K562 (cell line): ENCODE measurements around the gene ZNF804A. TPM values are rescaled to one million over a fixed set of nuclear protein-coding genes. Genes with fewer than 3 reads are reported as not detected.

ENCODE experiments used
- ATAC-seq: fragments of 200-7000 bp; cut with Tn5 transposase; 3 replicates; pipeline ENCODE4 v1.9.1; 2020; ENCODE audit warnings: moderate library complexity
- BruUV-seq: library from RNA; stranded (reverse); fragments of 400-500 nt; replicated peaks from 2 replicates; lab custom pipeline; 2021; lab: Mats Ljungman, UMichigan
- CTCF ChIA-PET: fragments of 300-600 bp; formaldehyde crosslinking; extraction: SDS; loops from one replicate; lab custom pipeline; 2021; ENCODE audit warnings: low intra/inter-chr PET ratio; lab: Yijun Ruan, JAX
- POLR2A ChIA-PET: fragments of 300-600, 350-650 bp; sonication (Branson Sonifier 250); formaldehyde crosslinking; extraction: SDS; loops from one replicate; lab custom pipeline; 2021; ENCODE audit warnings: antibody characterized with exemption, inconsistent platforms; lab: Yijun Ruan, JAX
- DNase-seq, 4 experiments: peaks; one replicate each; pipeline versions ENCODE4 v3.0.0 to v3.0.0-alpha.2; 2011 to 2018; ENCODE audit warnings: low spot score in 3 of 4, mixed read lengths in 3 of 4; ENCODE audit errors: extremely low read depth in 1 of 4
- FAIRE-seq: peaks from 2 replicates; lab custom pipeline; 2011; peaks lifted over from hg19 to GRCh38; lab: Jason Lieb, UNC
- H2AFZ ChIP-seq: 2 replicates; pipeline ENCODE4 v1.6.0; 2011; ENCODE audit warnings: low read depth, low read length, control low read depth, inconsistent platforms
- H3K27ac ChIP-seq: fragments of 200-600 bp; 3 replicates; pipeline ENCODE4 v1.8.0; 2011; ENCODE audit warnings: low read depth, mild to moderate bottlenecking, control low read depth, inconsistent platforms, low read length, moderate library complexity, mixed read lengths; ENCODE audit errors: extremely low read depth
- H3K27me3 ChIP-seq, 2 experiments: fragments of 300-600 bp in 1 of 2; 2 replicates in 1 of 2; 3 replicates in 1 of 2; pipeline versions ENCODE4 v1.6.0 to v1.8.0; 2011; ENCODE audit warnings: inconsistent platforms in 2 of 2, low read length in 2 of 2, mild to moderate bottlenecking in 1 of 2, mixed read lengths in 1 of 2, moderate library complexity in 1 of 2; ENCODE audit not compliant: control insufficient read depth in 2 of 2, insufficient read depth in 2 of 2
- H3K36me3 ChIP-seq: fragments of 300-600 bp; 3 replicates; pipeline ENCODE4 v1.8.0; 2011; ENCODE audit warnings: mild to moderate bottlenecking, low read length, inconsistent platforms; ENCODE audit not compliant: control insufficient read depth, insufficient read depth
- H3K4me1 ChIP-seq, 2 experiments: fragments of 200-600 bp in 1 of 2; replicated peaks in 1 of 2; 2 replicates in 1 of 2; 3 replicates in 1 of 2; pipeline versions ENCODE4 v1.5.1 to v1.8.0; 2011; ENCODE audit warnings: inconsistent platforms in 2 of 2, low read length in 2 of 2, mild to moderate bottlenecking in 1 of 2, mixed read lengths in 1 of 2, moderate library complexity in 1 of 2; ENCODE audit not compliant: control insufficient read depth in 2 of 2, insufficient read depth in 2 of 2
- H3K4me2 ChIP-seq: 2 replicates; pipeline ENCODE4 v1.6.1; 2011; ENCODE audit warnings: low read length, control low read depth, inconsistent platforms, mixed read lengths; ENCODE audit not compliant: insufficient read depth
- H3K4me3 ChIP-seq: fragments of 200-600 bp; sonication (generic), shearing (Covaris generic); 2 replicates; pipeline ENCODE4 v1.5.1; 2016; ENCODE audit warnings: control low read depth, inconsistent platforms
- H3K79me2 ChIP-seq: fragments of 200-600 bp; 3 replicates; pipeline ENCODE4 v1.8.0; 2011; ENCODE audit warnings: low read length, inconsistent platforms; ENCODE audit not compliant: control insufficient read depth, insufficient read depth
- H3K9ac ChIP-seq, 2 experiments: 2 replicates each; pipeline versions ENCODE4 v1.6.0 to v1.6.1; 2011; ENCODE audit warnings: low read depth in 2 of 2, low read length in 2 of 2, control low read depth in 1 of 2, inconsistent platforms in 1 of 2, mild to moderate bottlenecking in 1 of 2, mixed read lengths in 1 of 2; ENCODE audit not compliant: insufficient read depth in 1 of 2
- H3K9me1 ChIP-seq: one replicate; pipeline ENCODE4 v1.6.0; 2011; ENCODE audit warnings: inconsistent platforms, mild to moderate bottlenecking, low read length, moderate library complexity; ENCODE audit not compliant: control insufficient read depth, insufficient read depth
- H3K9me3 ChIP-seq: replicated peaks from 2 replicates; pipeline ENCODE4 v1.5.1; 2011; ENCODE audit warnings: low read depth, low read length, inconsistent platforms; ENCODE audit not compliant: control insufficient read depth, insufficient read depth
- H4K20me1 ChIP-seq: replicated peaks from 2 replicates; pipeline ENCODE4 v1.6.1; 2011; ENCODE audit warnings: low read length, inconsistent platforms, mixed read lengths; ENCODE audit not compliant: control insufficient read depth, insufficient read depth
- BMI1 ChIP-seq: fragments of 150-350 bp; IDR thresholded peaks from 2 replicates; pipeline ENCODE4 v1.6.1; 2014; ENCODE audit warnings: low read length
- CBX1 ChIP-seq: sonication (generic); IDR thresholded peaks from 2 replicates; pipeline ENCODE4 v1.6.1; 2016; ENCODE audit warnings: antibody characterized with exemption, low read depth, mild to moderate bottlenecking
- CHD1 ChIP-seq: fragments of 200-600 bp; sonication (generic); IDR thresholded peaks from one replicate; pipeline ENCODE4 v1.6.1; 2012; ENCODE audit warnings: mild to moderate bottlenecking, moderate library complexity, low read length, inconsistent platforms
- COPS2 ChIP-seq: fragments of 450-650 bp; conservative IDR thresholded peaks from 2 replicates; pipeline ENCODE4 v1.6.1; 2016; ENCODE audit warnings: mild to moderate bottlenecking, moderate library complexity
- ETV5 ChIP-seq: sonication (generic); formaldehyde crosslinking; IDR thresholded peaks from 2 replicates; pipeline ENCODE4 v1.4.0; 2020; ENCODE audit warnings: low read depth, mild to moderate bottlenecking, missing genetic modification reagents
- HDGF ChIP-seq: fragments of 450-650 bp; IDR thresholded peaks from 2 replicates; pipeline ENCODE4 v1.6.1; 2016
- KLF13 ChIP-seq: fragments of 450-650 bp; IDR thresholded peaks from 2 replicates; pipeline ENCODE4 v1.6.1; 2016; ENCODE audit warnings: missing genetic modification characterization, low read depth, mild to moderate bottlenecking, missing compliant biosample characterization, moderate library complexity, borderline replicate concordance
- PRPF4 ChIP-seq: fragments of 200-400 bp; formaldehyde crosslinking; IDR thresholded peaks from one replicate; pipeline ENCODE4 v1.6.1; 2017; ENCODE audit warnings: low read length, low read depth, mild to moderate bottlenecking; ENCODE audit not compliant: insufficient read depth, poor library complexity, severe bottlenecking
- TFAM ChIP-seq: fragments of 250-450 bp; sonication (Bioruptor Pico); conservative IDR thresholded peaks from 2 replicates; pipeline ENCODE4 v1.5.0; 2021; ENCODE audit warnings: mild to moderate bottlenecking, moderate library complexity
- ZNF124 ChIP-seq: sonication (generic); formaldehyde crosslinking; IDR thresholded peaks from 2 replicates; pipeline ENCODE4 v1.8.1; 2022; ENCODE audit warnings: missing genetic modification reagents
- ZNF408 ChIP-seq: fragments of 250-450 bp; sonication (Bioruptor Pico); IDR thresholded peaks from 2 replicates; pipeline ENCODE4 v1.4.0; 2020; ENCODE audit warnings: low read depth, mild to moderate bottlenecking, moderate library complexity
- ZNF717 ChIP-seq: fragments of 250-450 bp; sonication (Bioruptor Pico); IDR thresholded peaks from 2 replicates; pipeline ENCODE4 v1.5.0; 2021
- WGBS: fragments of 100-300 bp; shearing (Covaris generic); methylation state at CpG from one replicate; pipeline ENCODE4 v1.1.6; 2016; ENCODE audit warnings: low coverage, mixed read lengths; ENCODE audit not compliant: insufficient coverage; ENCODE audit errors: missing lambda C conversion rate; 5-methylcytosine and 5-hydroxymethylcytosine counted together
- in situ Hi-C: fragments of 300-500 bp; cut with MboI; formaldehyde crosslinking; loops from 4 replicates; pipeline ENCODE4 v1.15.0; 2018; ENCODE audit warnings: inconsistent platforms, mixed read lengths
- intact Hi-C: fragments of 100-400 bp; cut with micrococcal nuclease; formaldehyde crosslinking; loops from 2 replicates; pipeline ENCODE4 v1.14.2; 2022
- polyA plus RNA-seq, 8 experiments: library from polyadenylated mRNA; depleted of rRNA in 4 of 8; stranded (reverse) in 5 of 8; unstranded in 3 of 8; fragments of >200 nt; fragmentation: Nextera tagmentation in 2 of 8; fragmentation: Illumina TruSeq in 1 of 8; extraction: Ambion mirVana in 2 of 8; extraction: Trizol in 1 of 8; gene quantifications; 2 replicates each; pipeline versions ENCODE4 v1.2.1 to v1.2.3, GENCODE V29; 2011 to 2014; ENCODE audit warnings: inconsistent platforms in 1 of 8, missing spikeins in 1 of 8
- total RNA-seq, 7 experiments: library from RNA; depleted of rRNA in 6 of 7; stranded (reverse); fragments of >200 nt in 6 of 7; fragmentation: Illumina TruSeq in 2 of 7; extraction: Trizol in 2 of 7; gene quantifications; 2 replicates each; pipeline versions ENCODE4 v1.2.1 to v1.2.3, GENCODE V29; 2011 to 2021; ENCODE audit warnings: low replicate concordance in 1 of 7

ZNF804A gene
- total and polyA plus RNA-seq, 9 of the 15 experiments (the other 6 are each of a cell fraction or from before 2014, with no cell fraction given) = 0.01 to 1.2 (median 0.73) TPM

DNA sequence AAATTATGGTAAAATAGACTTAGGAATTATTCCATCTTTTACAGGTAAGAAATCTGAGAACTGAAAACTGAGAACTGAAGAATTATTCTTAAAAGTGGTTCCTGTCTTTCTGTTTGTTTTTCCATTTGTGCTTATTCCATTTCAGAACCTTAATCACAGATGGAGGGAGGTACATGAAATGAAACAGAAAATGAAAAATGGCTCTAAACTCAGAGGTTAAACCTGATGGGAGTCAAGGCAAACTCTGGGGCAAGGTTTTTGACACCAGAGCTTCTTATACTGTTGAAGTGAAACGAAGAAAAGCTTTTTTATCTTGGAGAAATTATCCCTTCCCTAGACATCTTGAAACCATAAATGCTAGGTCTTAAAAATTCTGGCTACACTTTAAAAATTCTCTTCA, 182.1 kb downstream of the ZNF804A start:
- Histone ChIP-seq H3K4me1 (no peaks in the 10 kb centered on the region), H3K9me3 (no peaks in the 10 kb centered on the region; the same call in 1 of the 2 replicates), H3K4me2 (no peak overlapping the region), H4K20me1 (no peaks in the 10 kb centered on the region), H3K79me2 (no peaks in the 10 kb centered on the region), H3K9me1 (no peaks in the 10 kb centered on the region), H3K27ac (no peak overlapping the region), H3K27me3 (no peaks in the 10 kb centered on the region), H3K4me3 (no peak overlapping the region), H3K9ac (no peak overlapping the region), H3K36me3 (no peaks in the 10 kb centered on the region), H2AFZ (no peak overlapping the region)
- intact Hi-C loops = no loop called here
- WGBS = 0% methylated on average over 1 of the region's 1 CpG
- TF ChIP-seq ETV5 (CRISPR knock-in tag) (no peak), BMI1 (no peak), CBX1 (no peak), COPS2 (no peak), HDGF (no peak), ZNF408 (no peak), KLF13 (no peak), PRPF4 (no peak), CHD1 (no peak), ZNF717 (CRISPR knock-in tag) (no peak), TFAM (no peak), ZNF124 (CRISPR knock-in tag) (no peak)
- CTCF ChIA-PET = no interaction called here
- DNase-seq = no peak
- BruUV-seq = no TSS peak
- FAIRE-seq = no peak
- POLR2A ChIA-PET = no interaction called here
- ATAC-seq = no peak
- in situ Hi-C loops = no loop called here
